NCI-H128 (cell line): ENCODE measurements around the gene ATP6V0C.

Source experiments
- DNase-seq: peaks from one replicate; lab custom pipeline; 2025; ENCODE audit not compliant: unreplicated experiment; lab: John Stamatoyannopoulos, UW

The ATP6V0C gene

DNA sequence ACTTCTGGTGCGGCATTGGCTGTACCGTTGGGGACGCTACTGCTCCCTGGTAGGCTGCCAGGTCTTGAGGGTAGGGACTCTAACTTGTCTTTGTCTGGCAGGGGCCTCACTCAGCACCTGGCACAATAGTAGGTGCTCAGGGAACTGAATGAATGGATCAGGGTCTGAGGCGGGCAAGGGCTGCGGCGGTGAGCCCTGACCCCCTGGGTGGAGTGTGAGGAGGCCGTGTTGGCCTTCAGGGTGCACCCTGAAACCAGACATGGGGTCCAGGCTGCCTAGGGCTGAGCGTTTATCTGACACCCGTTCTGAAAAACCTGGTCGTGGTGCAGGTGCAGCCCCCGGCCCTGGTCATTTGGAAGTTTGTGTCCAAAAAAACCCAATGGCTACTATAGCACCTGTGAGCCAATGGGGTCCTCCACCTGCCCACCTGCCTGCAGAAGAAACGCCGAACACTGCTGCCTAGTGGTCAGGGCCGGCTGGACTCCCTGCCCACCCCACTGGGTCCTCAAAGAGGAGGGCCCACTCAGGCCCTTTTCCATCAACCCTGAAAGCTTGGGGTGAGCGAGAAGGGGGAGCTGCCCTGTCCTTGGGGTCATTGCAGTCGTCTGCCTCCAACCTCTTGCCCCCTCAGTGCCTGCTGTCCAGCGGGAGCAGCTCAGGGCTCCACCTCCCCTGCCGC, 4.9 kb upstream of the ATP6V0C start:
- no peak for DNase-seq

DNA sequence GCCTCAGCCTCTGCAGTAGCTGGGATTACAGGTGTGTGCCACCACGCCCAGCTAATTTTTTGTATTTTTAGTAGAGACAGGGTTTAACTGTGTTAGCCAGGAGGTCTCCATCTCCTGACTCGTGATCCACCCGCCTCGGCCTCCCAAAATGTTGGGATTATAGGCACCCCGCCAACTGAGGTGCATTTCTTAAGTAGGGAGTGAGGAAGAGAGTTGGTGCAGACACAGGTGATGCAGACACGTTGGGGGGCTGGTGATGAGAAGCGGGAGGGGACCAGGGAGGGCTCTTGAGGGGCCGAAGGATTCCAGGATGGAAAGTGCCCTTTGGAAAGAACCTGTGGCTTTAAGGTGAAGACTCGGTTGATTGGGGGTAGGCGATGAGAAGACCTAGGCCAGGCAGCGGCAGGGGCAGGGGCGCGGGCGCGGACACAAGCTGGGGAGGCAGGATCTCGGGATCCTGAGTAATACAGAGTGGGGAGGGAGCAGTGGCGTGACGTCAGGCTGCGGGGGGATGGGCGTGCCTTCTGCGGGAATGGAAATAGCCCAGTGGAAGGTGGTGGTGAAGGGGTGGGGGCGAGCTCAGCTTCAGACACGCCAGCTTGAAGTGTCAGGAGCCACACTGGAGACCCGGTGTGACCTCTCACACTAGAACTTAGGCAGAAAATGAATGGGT, 2.5 kb upstream of the ATP6V0C start:
- DNase-seq: no peak

DNA sequence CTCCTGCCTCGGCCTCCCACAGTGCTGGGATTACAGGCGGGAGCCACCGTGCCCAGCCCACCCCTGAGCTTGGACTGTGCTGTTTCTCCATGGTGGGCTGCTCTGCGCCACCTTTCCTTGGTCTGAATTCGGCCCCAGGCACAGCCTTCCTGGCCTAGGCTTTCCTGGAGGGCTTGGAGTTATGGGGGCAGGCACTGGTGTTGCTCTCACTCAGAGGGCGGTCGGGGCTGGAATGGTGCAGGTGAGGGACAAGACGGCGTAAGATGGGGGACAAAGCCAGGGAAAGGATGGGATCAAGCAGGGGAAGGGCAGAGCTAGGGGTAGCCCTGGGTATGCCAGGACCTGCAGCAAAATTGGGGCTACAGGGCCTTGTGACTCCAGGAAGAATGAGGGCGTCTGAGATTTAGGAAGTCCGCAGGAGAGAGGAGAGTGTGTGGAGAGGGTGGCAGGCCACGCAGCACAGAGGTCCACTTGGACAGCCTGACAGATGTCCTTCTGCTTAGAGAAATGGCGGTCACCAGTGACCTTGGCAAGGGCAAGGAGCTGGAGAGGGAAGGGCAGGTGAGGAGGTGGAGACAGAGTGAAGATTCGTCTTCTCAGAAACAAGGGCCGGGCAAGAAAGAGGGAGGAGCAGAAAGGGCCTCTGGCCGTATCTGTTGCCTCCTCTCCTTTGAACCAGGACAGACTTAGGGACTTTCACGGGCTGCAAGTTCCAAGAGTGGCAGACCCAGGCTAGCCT, 1.6 kb upstream of the ATP6V0C start:
- DNase-seq: no peak

DNA sequence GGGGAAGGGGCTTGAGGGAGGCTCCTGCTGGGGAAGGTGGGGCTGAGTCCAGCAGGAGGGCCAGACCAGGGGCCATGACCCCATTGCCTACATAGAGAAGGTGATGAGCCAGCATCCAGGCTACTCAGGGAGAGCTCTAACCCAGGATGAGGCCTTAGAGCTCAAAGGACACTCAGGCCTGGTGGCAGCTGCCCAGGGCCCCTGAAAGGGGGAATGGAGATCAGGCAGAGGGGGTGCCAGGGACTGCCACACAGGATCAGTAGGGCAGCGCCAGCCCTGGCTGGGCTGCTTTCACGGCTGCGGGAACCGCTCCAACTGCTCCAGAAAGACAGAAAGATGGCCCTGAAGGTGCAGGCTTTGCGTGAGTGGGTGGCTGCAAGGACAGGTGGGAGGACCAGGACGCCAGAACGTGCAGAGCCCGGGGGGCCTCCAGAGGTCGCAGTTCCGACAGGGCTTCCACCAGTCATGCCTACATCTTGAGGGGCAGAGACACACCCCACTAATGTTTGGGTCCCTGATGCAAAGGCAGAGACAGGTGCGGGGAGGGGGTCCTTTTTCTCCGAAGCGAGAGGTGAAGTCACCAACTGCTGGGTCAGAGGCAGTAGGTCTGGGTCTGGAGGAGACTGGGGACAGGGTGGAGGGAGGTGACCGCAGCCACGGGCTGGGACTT, 882 bp upstream of the ATP6V0C start:
- no peak for DNase-seq

DNA sequence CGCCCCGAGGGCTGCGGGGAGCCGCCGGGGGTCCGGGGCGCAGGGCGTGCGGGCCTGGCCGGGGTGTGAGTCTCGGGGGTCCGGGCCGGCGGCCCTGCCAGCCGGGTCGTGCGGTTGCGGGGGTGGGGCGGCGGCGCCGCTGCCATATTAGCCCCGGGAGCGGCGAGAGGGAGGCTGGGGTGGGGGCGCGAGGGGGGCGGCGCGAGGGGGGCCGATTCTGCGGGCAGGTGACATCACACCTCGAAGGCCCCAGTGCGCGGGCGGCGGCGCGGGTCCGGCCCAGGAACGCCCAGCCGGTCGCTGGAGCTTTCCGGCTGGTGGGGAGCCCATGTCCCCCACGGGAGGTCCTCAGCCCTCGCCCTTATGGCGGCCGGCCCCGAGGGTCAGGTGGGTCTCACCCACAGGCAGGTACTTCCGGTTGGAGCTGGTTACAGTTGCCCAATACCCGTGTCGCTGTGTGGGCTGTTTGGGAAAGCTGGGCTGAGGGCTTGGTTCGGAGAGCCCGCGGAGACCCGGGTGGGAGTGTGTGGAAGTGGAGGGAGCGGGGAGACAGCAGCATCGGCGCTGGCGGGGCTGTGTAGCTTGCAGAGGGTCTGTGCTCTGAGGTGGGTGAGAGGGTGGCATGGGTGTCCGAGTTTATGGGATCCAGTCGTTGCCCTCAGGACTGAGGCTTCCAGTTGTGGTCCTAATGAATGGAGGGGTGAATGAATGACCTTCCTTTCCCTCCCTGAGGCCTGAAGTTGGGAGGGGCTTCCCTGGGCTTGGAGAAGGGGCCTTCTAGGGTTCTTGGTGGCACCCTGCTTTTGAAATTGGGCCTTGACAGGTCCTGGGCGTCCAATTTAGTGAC, 804 bp downstream of the ATP6V0C start:
- no peak for DNase-seq

DNA sequence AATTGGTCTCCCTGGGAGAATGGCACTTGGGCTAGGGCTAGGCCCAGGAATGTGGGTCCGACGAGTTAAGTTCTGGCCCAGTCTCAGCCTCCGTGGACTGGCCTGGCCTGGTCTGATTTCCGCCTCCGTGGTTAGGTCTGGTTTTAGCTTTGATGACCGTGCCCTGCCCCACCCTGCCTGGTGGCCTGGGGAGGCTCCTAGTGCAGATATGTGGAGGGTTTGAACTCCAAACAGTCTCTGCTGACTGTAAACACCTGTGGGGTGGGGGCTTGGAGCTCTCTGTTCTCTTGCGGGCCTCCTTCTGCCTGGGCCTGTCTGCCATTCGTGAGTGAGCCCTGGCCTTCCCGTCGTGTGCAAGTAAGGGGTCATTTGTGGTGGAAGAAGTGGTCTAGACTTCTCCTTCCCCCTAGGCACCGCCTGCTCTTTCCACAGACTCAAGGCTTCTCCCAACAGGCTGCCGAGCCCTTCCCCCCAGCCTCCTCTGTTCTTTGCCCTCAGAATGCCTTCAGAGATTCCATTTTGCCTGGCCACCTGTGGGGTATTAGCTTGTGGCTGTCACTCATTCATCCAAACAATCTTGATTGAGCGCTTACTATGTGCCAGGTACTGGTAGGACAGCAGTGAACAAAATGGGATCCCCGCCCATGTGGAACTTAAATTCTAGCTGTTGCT, 1.6 kb downstream of the ATP6V0C start:
- no peak for DNase-seq

DNA sequence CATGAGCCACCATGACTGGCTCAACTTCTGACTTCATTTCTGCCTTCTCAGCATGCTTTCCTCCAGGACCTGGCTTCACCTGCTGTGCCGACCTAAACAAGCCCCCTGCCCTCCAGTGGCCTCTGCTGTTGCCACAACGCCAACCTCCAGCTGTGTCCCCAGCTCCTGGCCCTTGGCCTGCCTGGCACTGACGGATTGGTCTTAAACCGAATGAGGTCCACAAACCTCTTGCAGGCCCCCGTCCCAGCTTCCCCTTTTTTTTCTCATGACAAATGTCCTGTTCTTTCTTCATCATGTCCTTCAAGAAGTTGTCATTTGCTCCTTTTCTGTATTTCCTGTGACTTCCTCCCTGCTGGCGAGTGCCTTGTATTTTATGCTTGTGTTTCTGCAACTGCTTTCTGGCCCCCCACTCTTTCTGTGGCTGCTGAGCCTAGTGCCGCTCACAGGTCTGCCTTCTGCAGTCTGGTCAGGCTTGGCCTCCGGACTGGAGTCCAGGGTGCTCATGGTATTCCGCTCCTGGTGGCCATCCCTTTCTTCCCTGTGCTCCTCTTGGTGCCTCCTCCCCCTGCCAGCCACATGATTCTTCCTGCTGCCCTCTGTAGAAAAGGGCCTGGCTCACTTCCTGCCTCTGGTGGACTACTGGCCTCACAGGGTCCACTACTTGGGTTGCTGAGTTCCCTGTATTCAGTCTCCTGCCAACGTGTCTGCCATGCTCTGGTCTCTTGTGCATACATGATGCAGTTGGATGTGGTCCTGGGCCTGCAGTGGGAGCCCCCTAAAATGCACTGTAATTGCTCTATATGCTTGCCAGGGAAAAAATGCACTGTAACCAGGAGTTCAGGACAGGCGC, 2.9 kb downstream of the ATP6V0C start:
- no peak for DNase-seq

DNA sequence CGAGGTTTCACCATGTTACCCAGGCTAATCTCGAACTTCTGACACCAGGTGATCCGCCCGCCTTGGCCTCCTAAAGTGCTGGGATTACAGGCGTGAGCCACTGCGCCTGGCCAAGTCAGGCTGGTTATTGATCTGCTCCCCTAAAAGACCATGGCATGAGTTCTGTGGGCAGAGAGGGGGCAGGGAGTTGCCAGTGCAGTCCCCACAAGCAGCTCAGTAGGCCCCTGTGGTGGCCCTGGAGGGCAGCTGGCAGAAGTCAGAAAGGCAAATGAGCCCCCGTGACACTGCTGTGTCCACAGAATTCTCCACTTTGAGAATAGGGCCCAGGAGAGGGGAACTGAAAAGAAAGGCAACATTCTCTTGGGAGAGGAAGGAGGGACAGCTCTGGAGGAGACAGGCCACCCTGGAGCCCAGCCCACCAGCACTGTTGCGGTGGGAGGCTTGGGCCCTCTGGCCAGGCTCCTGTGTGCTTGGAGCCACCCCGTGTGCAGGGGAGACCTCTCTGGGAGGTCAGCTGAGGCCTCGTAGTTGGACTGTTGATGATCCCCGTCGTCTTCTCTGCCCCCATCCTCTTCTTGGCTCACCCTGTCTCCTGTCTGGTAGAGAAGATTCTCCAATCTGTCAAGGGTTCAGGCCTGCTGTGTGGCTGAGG, 4.3 kb downstream of the ATP6V0C start:
- no peak for DNase-seq

DNA sequence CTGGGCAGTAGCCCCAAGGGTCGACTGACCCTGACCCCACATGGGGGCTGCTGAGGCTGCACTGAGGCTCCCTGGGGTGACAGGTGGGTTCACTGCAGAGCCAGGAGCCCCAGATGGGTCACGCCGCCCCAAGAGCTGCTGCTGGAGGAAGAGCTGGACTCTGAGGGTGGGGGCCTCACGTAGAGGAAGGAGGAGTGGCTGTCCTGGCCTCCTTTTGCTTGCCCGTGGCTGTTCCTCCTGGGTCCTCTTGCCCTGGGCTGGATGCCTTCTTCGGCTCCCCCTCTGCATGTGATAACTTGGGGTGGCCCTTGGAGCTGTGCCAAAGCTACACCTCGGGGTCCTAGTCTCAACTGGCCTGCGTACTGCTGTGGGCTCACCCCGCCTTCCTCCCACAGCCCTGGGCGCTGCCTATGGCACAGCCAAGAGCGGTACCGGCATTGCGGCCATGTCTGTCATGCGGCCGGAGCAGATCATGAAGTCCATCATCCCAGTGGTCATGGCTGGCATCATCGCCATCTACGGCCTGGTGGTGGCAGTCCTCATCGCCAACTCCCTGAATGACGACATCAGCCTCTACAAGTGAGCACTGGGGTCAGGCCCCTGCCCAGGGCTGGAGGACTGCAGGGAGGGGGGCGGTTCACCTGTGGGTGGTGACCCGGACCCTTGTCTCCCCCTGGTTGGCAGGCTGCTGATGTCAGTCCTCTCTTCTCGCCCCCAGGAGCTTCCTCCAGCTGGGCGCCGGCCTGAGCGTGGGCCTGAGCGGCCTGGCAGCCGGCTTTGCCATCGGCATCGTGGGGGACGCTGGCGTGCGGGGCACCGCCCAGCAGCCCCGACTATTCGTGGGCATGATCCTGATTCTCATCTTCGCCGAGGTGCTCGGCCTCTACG, 5.3 kb downstream of the ATP6V0C start:
- DNase-seq: no peak

DNA sequence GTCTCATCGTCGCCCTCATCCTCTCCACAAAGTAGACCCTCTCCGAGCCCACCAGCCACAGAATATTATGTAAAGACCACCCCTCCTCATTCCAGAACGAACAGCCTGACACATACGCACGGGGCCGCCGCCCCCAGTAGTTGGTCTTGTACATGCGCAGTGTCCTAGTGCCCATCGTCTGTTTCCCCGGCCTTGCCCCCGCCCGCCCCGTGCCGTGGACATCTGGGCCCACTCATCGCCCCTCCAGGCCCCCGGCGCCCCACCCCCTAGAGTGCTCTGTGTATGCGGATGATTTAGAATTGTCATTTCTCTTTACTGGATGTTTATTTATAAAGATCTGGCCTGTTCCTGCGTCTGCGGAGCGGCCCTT, 5.9 kb downstream of the ATP6V0C start:
- no peak for DNase-seq

DNA sequence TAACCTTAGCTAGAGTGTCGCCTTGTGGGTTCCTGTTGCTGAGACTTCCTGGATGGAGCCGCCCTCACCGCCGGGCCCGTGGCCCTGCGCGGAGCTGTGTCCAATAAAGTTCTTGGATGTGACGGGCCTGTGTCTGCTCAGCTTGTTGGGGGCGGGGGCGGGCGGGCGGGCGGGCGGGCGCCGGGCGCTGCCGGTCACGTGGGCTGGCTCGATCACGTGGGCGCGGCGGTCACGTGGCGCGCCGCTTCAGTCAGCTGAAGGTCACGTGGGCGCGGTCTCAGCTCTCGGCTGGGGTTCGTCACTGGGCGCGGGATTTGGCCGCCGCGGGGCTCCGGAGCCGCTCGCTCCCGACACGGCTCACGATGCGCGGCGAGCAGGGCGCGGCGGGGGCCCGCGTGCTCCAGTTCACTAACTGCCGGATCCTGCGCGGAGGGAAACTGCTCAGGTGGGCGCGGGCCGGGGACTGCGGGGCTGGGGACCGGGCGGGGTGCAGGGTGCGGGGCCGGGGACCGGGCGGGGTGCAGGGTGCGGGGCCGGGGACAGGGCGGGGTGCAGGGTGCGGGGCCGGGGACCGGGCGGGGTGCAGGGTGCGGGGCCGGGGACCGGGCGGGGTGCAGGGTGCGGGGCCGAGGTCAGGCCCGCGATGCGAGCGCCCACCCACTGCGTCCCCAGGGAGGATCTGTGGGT, 6.5 kb downstream of the ATP6V0C start, which contains the start of gene AMDHD2:
TSS of gene AMDHD2 (plus strand) at position 275 of the 687 bp plus-strand sequence. CDS start at position 363, 88 bp downstream.
- DNase-seq: peak; percentile 14

DNA sequence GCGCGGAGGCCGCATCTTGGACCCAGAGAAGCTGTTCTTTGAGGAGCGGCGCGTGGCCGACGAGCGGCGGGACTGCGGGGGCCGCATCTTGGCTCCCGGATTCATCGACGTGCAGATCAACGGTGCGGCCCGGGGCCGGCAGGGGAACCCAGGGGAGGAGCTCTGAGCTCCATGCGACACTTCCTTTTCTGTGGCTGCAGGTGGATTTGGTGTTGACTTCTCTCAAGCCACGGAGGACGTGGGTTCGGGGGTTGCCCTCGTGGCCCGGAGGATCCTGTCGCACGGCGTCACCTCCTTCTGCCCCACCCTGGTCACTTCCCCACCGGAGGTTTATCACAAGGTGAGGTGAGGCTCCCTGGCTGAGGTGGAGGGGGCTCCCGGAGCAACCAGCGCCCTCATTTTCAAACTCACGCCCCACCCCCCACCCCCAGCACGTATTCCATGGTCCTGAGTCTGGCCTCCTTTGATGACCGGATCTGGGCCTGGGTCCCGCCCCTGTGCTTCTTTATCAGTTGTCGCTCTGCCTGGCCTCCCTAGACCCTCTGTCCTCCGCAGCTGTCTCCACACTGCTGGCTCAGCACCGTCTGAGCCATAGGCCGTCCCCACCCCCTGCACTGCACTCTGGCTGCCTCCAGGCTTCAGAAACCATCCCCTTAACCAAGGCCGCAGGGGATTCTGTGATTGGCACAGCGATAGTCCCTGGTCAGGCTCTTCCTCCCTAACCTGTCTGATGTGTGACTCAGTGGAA, 7.2 kb downstream of the ATP6V0C start:
- no peak for DNase-seq

DNA sequence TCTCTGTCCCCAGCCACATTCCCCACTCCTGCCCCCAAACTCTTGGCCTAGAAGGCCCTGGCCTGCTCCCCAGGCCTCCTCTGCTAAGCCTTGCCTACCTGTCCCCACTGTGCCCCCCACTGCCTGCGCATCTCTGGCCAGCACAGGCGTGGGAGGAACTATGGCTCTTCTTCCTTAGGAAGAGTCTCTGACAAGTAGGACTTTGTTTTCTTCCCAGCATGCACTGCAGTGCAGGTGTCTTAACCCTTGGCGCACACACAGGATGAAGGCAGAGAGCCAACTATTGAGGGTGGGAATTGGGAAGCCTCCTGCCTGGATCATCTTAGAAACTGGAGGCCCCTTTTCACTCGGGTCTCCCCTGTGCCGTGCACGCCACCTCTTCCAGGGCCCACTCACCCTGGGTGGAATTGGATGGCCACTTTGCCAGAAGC, 10.1 kb downstream of the ATP6V0C start:
- DNase-seq: no peak

DNA sequence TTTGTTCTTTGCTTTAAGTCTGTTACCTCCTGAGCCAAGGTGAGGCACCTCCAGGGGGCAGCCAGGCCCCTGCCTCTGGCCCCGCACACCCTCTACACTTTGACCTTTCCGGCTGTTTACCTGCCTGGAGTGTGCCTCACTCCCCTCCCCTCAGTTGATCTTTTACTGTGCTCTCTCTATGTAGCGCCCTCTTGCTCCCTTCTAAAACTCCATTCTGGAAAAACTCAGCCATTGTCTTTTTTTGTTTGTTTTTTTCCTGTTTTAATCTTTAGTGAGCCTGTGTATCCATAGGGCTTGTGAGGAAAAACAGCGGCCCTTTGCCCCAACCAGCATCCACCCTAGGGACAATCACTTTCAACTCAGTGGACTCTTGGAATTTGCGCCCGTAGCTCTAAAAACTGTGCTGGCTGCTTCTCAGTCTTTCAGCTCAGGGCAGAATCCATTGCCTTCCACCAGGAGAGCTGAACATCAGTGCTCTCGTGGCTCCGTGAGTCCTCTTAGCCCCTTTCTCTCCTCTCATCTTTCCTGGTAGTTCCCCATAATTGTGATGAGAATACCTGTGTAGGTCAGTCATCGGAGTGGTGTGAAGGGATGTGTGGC, 10.7 kb downstream of the ATP6V0C start:
- DNase-seq: no peak

DNA sequence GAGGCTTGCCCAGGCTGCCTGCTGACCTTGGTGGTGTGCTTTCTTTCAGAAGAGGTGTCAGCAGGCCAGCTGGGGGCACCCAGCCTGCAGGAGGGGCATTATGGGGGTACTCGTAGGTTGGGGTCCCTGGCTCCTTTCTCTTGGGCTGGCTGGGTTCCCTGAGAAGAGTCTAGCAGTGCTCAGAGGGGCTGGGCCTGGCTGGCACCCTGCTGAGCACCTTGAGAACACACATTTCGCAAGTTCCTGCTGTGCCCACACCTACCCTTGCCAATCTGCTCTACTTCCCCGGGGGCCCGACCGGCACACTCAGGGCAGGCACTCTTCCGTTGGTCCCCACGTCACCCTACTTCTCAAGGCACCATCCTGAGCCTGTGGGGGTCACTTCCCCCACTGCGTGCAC, 12.4 kb downstream of the ATP6V0C start:
- DNase-seq: no peak
